Measurements from ENCODE around the gene PRKCI. TPM values are rescaled to one million over a fixed set of nuclear protein-coding genes. Genes with fewer than 3 reads are reported as not detected.
"Not testable (repeated sequence)": the region's sequence is repeated elsewhere in the genome, so short reads cannot be mapped to it uniquely, and the experiment has no call there.

Gene PRKCI
- total RNA-seq, 4 donors from 2014 or later: 35.7 to 90.9 (median 39.8) TPM

- WGBS: 87% methylated on average over 11 of the region's 11 CpGs
- H3K9me3 ChIP-seq: no peaks in the 10 kb centered on the region
- H3K4me3 ChIP-seq: no peak overlapping the region
- H3K4me1 ChIP-seq: no peaks in the 10 kb centered on the region
- no peaks in the 10 kb centered on the region for H3K27me3 ChIP-seq
- no peak for TF ChIP-seq EP300 (IDR thresholded peaks at IDR 0.05)
- no peak for TF ChIP-seq CTCF (IDR thresholded peaks at IDR 0.05)
- TF ChIP-seq POLR2A (IDR thresholded peaks at IDR 0.05; ENCODE audit: low read depth): no peak
- TF ChIP-seq POLR2AphosphoS5 (IDR thresholded peaks at IDR 0.05): no peak
- H3K27ac ChIP-seq (replicated peaks in 1 of 4): no peak overlapping the region
- intact Hi-C loops (cut with DNase I): no loop called here
- DNase-seq (ENCODE audit: extremely low spot score): no peak
- no peaks in the 10 kb centered on the region for H3K36me3 ChIP-seq
These were observed 99.3 kb downstream of the PRKCI start for GRCh38 chr3:170321321-170322034.

- 69% methylated on average over 10 of the region's 10 CpGs for WGBS
- intact Hi-C loops (cut with DNase I): no loop called here
These were observed 100.5 kb downstream of the PRKCI start for GRCh38 chr3:170322566-170323269.

DNA sequence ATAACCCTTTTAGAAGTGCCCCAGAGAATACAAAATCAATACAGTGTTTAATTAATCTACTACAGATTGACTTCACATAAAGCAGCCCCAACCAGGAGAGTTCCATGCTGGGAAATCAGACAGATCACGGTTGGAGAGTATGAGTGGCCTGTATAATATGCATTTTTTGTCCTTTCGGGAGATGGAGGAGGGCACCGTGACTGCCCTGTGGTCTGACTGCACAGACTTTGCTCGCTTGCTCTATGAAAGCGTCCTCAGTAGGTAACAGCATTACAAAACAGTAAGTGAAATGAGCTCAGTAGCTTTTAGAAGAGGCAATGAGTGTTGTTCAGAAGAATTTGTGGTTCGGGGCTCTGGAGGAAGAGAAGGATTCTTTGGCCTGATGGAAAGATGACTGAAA, 101.1 kb downstream of the PRKCI start:
- intact Hi-C loops (cut with DNase I): no loop called here
- no peak overlapping the region for H3K27ac ChIP-seq (replicated peaks in 1 of 4)
- H3K4me1 ChIP-seq: no peaks in the 10 kb centered on the region
- no peak for TF ChIP-seq CTCF (IDR thresholded peaks at IDR 0.05)
- TF ChIP-seq POLR2AphosphoS5 (IDR thresholded peaks at IDR 0.05): no peak
- no peak for TF ChIP-seq POLR2A (IDR thresholded peaks at IDR 0.05; ENCODE audit: low read depth)
- TF ChIP-seq EP300 (IDR thresholded peaks at IDR 0.05): no peak
- no peaks in the 10 kb centered on the region for H3K36me3 ChIP-seq
- H3K9me3 ChIP-seq: peaks cover 0 to 5% (median 0%) of the 10 kb centered on the region in 4 donors
- WGBS: 89% methylated on average over 6 of the region's 6 CpGs
- H3K27me3 ChIP-seq: no peaks in the 10 kb centered on the region
- no peak for DNase-seq (ENCODE audit: extremely low spot score)
- H3K4me3 ChIP-seq: no peak overlapping the region

More at GRCh38 chr3:170322566-170323269, 100.5 kb downstream of the PRKCI start:
- TF ChIP-seq EP300 (IDR thresholded peaks at IDR 0.05) (no peak), POLR2A (IDR thresholded peaks at IDR 0.05; ENCODE audit: low read depth) (no peak), CTCF (IDR thresholded peaks at IDR 0.05) (no peak)
- DNase-seq (ENCODE audit: extremely low spot score): no peak
- no peaks in the 10 kb centered on the region for H3K4me1 ChIP-seq
- H3K36me3 ChIP-seq: no peaks in the 10 kb centered on the region
- no peaks in the 10 kb centered on the region for H3K27me3 ChIP-seq
- no peak overlapping the region for H3K4me3 ChIP-seq
- H3K9me3 ChIP-seq: peaks cover 0 to 4% (median 0%) of the 10 kb centered on the region in 4 donors
- H3K27ac ChIP-seq (replicated peaks in 1 of 4): no peak overlapping the region

- TF ChIP-seq POLR2AphosphoS5 (IDR thresholded peaks at IDR 0.05): no peak
- TF ChIP-seq POLR2A (IDR thresholded peaks at IDR 0.05; ENCODE audit: low read depth): no peak
These were observed 102.7 kb downstream of the PRKCI start for GRCh38 chr3:170324962-170325361.

GRCh38 chr3:170327040-170327808, 105.0 kb downstream of the PRKCI start:
- TF ChIP-seq EP300 (IDR thresholded peaks at IDR 0.05): no peak
- no peak for TF ChIP-seq CTCF (IDR thresholded peaks at IDR 0.05)
- H3K27ac ChIP-seq (replicated peaks in 1 of 4): no peak overlapping the region
- 95% methylated on average over 15 of the region's 24 CpGs for WGBS
- DNase-seq (ENCODE audit: extremely low spot score): peak; percentile 80
- no peaks in the 10 kb centered on the region for H3K4me1 ChIP-seq
- no peak overlapping the region for H3K4me3 ChIP-seq
- H3K36me3 ChIP-seq: no peaks in the 10 kb centered on the region
- peaks cover 0 to 5% (median 0%) of the 10 kb centered on the region in 4 donors for H3K9me3 ChIP-seq
- intact Hi-C loops (cut with DNase I): no loop called here
- H3K27me3 ChIP-seq: no peaks in the 10 kb centered on the region

More at GRCh38 chr3:170324962-170325361, 102.7 kb downstream of the PRKCI start:
- DNase-seq (ENCODE audit: extremely low spot score): no peak
- no peaks in the 10 kb centered on the region for H3K36me3 ChIP-seq
- WGBS: 75% methylated on average over 3 of the region's 3 CpGs
- no peaks in the 10 kb centered on the region for H3K27me3 ChIP-seq
- no peaks in the 10 kb centered on the region for H3K4me1 ChIP-seq
- no peak overlapping the region for H3K4me3 ChIP-seq
- peaks cover 0 to 5% (median 0%) of the 10 kb centered on the region in 4 donors for H3K9me3 ChIP-seq
- intact Hi-C loops (cut with DNase I): no loop called here
- H3K27ac ChIP-seq (replicated peaks in 1 of 4): no peak overlapping the region

DNA sequence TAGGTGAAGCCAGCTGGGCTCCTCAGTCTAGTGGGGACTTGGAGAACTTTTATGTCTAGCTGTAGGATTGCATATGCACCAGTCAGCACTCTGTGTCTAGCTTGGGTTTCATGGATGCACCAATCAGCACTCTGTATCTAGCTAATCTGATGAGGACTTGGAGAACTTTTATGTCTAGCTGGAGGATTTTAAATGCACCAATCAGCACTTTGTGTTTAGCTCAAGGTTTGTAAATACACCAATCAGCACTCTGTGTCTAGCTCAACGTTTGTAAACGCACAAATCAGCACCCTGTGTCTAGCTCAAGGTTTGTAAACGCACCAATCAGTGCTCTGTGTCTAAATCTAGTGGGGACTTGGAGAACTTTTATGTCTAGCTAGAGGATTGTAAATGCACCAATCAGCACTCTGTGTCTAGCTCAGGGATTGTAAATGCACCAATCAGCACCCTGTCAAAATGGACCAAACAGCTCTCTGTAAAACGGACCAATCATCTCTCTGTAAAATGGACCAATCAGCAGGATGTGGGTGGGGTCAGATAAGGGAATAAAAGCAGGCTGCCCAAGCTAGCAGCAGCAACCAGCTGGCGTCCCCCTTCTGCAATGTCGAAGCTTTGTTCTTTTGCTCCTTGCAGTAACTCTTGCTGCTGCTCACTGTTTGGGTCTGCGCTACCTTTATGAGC, 105.8 kb downstream of the PRKCI start:
- H3K36me3 ChIP-seq; H3K27me3 ChIP-seq; H3K27ac ChIP-seq (replicated peaks in 1 of 4); H3K4me1 ChIP-seq; intact Hi-C loops (cut with DNase I); DNase-seq (ENCODE audit: extremely low spot score); H3K4me3 ChIP-seq; H3K9me3 ChIP-seq: not testable (repeated sequence)
- WGBS: 78% methylated on average over 6 of the region's 7 CpGs

All from esophagus muscularis mucosa (tissue), 4 donors.